K562 (cell line): Measurements from ENCODE around the gene ASMTL. TPM values are rescaled to one million over a fixed set of nuclear protein-coding genes. Genes with fewer than 3 reads are reported as not detected.
"Not testable (repeated sequence)": the region's sequence is repeated elsewhere in the genome, so short reads cannot be mapped to it uniquely, and the experiment has no call there.

Experiments used
- ATAC-seq: fragments of 200-7000 bp; cut with Tn5 transposase; 3 replicates; pipeline ENCODE4 v1.9.1; 2020; ENCODE audit warnings: moderate library complexity
- BruUV-seq: library from RNA; stranded (reverse); fragments of 400-500 nt; replicated peaks from 2 replicates; lab custom pipeline; 2021; lab: Mats Ljungman, UMichigan
- CTCF ChIA-PET: fragments of 300-600 bp; formaldehyde crosslinking; extraction: SDS; loops from one replicate; lab custom pipeline; 2021; ENCODE audit warnings: low intra/inter-chr PET ratio; lab: Yijun Ruan, JAX
- POLR2A ChIA-PET: fragments of 300-600, 350-650 bp; sonication (Branson Sonifier 250); formaldehyde crosslinking; extraction: SDS; loops from one replicate; lab custom pipeline; 2021; ENCODE audit warnings: antibody characterized with exemption, inconsistent platforms; lab: Yijun Ruan, JAX
- DNase-seq, 4 experiments: peaks; one replicate each; pipeline versions ENCODE4 v3.0.0 to v3.0.0-alpha.2; 2011 to 2018; ENCODE audit warnings: low spot score in 3 of 4, mixed read lengths in 3 of 4; ENCODE audit errors: extremely low read depth in 1 of 4
- FAIRE-seq: peaks from 2 replicates; lab custom pipeline; 2011; peaks lifted over from hg19 to GRCh38; lab: Jason Lieb, UNC
- H2AFZ ChIP-seq: 2 replicates; pipeline ENCODE4 v1.6.0; 2011; ENCODE audit warnings: low read depth, low read length, control low read depth, inconsistent platforms
- H3K27ac ChIP-seq: fragments of 200-600 bp; 3 replicates; pipeline ENCODE4 v1.8.0; 2011; ENCODE audit warnings: low read depth, mild to moderate bottlenecking, control low read depth, inconsistent platforms, low read length, moderate library complexity, mixed read lengths; ENCODE audit errors: extremely low read depth
- H3K27me3 ChIP-seq, 2 experiments: fragments of 300-600 bp in 1 of 2; 2 replicates in 1 of 2; 3 replicates in 1 of 2; pipeline versions ENCODE4 v1.6.0 to v1.8.0; 2011; ENCODE audit warnings: inconsistent platforms in 2 of 2, low read length in 2 of 2, mild to moderate bottlenecking in 1 of 2, mixed read lengths in 1 of 2, moderate library complexity in 1 of 2; ENCODE audit not compliant: control insufficient read depth in 2 of 2, insufficient read depth in 2 of 2
- H3K36me3 ChIP-seq: fragments of 300-600 bp; 3 replicates; pipeline ENCODE4 v1.8.0; 2011; ENCODE audit warnings: mild to moderate bottlenecking, low read length, inconsistent platforms; ENCODE audit not compliant: control insufficient read depth, insufficient read depth
- H3K4me1 ChIP-seq, 2 experiments: fragments of 200-600 bp in 1 of 2; replicated peaks in 1 of 2; 2 replicates in 1 of 2; 3 replicates in 1 of 2; pipeline versions ENCODE4 v1.5.1 to v1.8.0; 2011; ENCODE audit warnings: inconsistent platforms in 2 of 2, low read length in 2 of 2, mild to moderate bottlenecking in 1 of 2, mixed read lengths in 1 of 2, moderate library complexity in 1 of 2; ENCODE audit not compliant: control insufficient read depth in 2 of 2, insufficient read depth in 2 of 2
- H3K4me2 ChIP-seq: 2 replicates; pipeline ENCODE4 v1.6.1; 2011; ENCODE audit warnings: low read length, control low read depth, inconsistent platforms, mixed read lengths; ENCODE audit not compliant: insufficient read depth
- H3K4me3 ChIP-seq: fragments of 200-600 bp; sonication (generic), shearing (Covaris generic); 2 replicates; pipeline ENCODE4 v1.5.1; 2016; ENCODE audit warnings: control low read depth, inconsistent platforms
- H3K79me2 ChIP-seq: fragments of 200-600 bp; 3 replicates; pipeline ENCODE4 v1.8.0; 2011; ENCODE audit warnings: low read length, inconsistent platforms; ENCODE audit not compliant: control insufficient read depth, insufficient read depth
- H3K9ac ChIP-seq, 2 experiments: 2 replicates each; pipeline versions ENCODE4 v1.6.0 to v1.6.1; 2011; ENCODE audit warnings: low read depth in 2 of 2, low read length in 2 of 2, control low read depth in 1 of 2, inconsistent platforms in 1 of 2, mild to moderate bottlenecking in 1 of 2, mixed read lengths in 1 of 2; ENCODE audit not compliant: insufficient read depth in 1 of 2
- H3K9me1 ChIP-seq: one replicate; pipeline ENCODE4 v1.6.0; 2011; ENCODE audit warnings: inconsistent platforms, mild to moderate bottlenecking, low read length, moderate library complexity; ENCODE audit not compliant: control insufficient read depth, insufficient read depth
- H3K9me3 ChIP-seq: replicated peaks from 2 replicates; pipeline ENCODE4 v1.5.1; 2011; ENCODE audit warnings: low read depth, low read length, inconsistent platforms; ENCODE audit not compliant: control insufficient read depth, insufficient read depth
- H4K20me1 ChIP-seq: replicated peaks from 2 replicates; pipeline ENCODE4 v1.6.1; 2011; ENCODE audit warnings: low read length, inconsistent platforms, mixed read lengths; ENCODE audit not compliant: control insufficient read depth, insufficient read depth
- CSDE1 ChIP-seq, 2 experiments: fragments of 450-650 bp; IDR thresholded peaks; 2 replicates each; pipeline ENCODE4 v1.6.1; 2016; ENCODE audit warnings: mild to moderate bottlenecking in 1 of 2
- EHMT2 ChIP-seq: fragments of 450-650 bp; IDR thresholded peaks from 2 replicates; pipeline ENCODE4 v1.6.1; 2018; ENCODE audit warnings: antibody characterized with exemption
- YY1 ChIP-seq, 3 experiments: IDR thresholded peaks; 2 replicates each; pipeline ENCODE4 v1.6.1; 2011; ENCODE audit warnings: low read length in 2 of 3, mild to moderate bottlenecking in 2 of 3, moderate library complexity in 2 of 3, borderline replicate concordance in 1 of 3, control low read depth in 1 of 3, low read depth in 1 of 3; ENCODE audit not compliant: insufficient read depth in 3 of 3, insufficient replicate concordance in 2 of 3, control insufficient read depth in 1 of 3, insufficient read length in 1 of 3; ENCODE audit errors: extremely low read depth in 1 of 3
- WGBS: fragments of 100-300 bp; shearing (Covaris generic); methylation state at CpG from one replicate; pipeline ENCODE4 v1.1.6; 2016; ENCODE audit warnings: low coverage, mixed read lengths; ENCODE audit not compliant: insufficient coverage; ENCODE audit errors: missing lambda C conversion rate; 5-methylcytosine and 5-hydroxymethylcytosine counted together
- in situ Hi-C: fragments of 300-500 bp; cut with MboI; formaldehyde crosslinking; loops from 4 replicates; pipeline ENCODE4 v1.15.0; 2018; ENCODE audit warnings: inconsistent platforms, mixed read lengths
- intact Hi-C: fragments of 100-400 bp; cut with micrococcal nuclease; formaldehyde crosslinking; loops from 2 replicates; pipeline ENCODE4 v1.14.2; 2022
- polyA plus RNA-seq, 8 experiments: library from polyadenylated mRNA; depleted of rRNA in 4 of 8; stranded (reverse) in 5 of 8; unstranded in 3 of 8; fragments of >200 nt; fragmentation: Nextera tagmentation in 2 of 8; fragmentation: Illumina TruSeq in 1 of 8; extraction: Ambion mirVana in 2 of 8; extraction: Trizol in 1 of 8; gene quantifications; 2 replicates each; pipeline versions ENCODE4 v1.2.1 to v1.2.3, GENCODE V29; 2011 to 2014; ENCODE audit warnings: inconsistent platforms in 1 of 8, missing spikeins in 1 of 8
- total RNA-seq, 7 experiments: library from RNA; depleted of rRNA in 6 of 7; stranded (reverse); fragments of >200 nt in 6 of 7; fragmentation: Illumina TruSeq in 2 of 7; extraction: Trizol in 2 of 7; gene quantifications; 2 replicates each; pipeline versions ENCODE4 v1.2.1 to v1.2.3, GENCODE V29; 2011 to 2021; ENCODE audit warnings: low replicate concordance in 1 of 7

ASMTL gene
- total and polyA plus RNA-seq, 9 of the 15 experiments (the other 6 are each of a cell fraction or from before 2014, with no cell fraction given): 0.56 to 20.6 (median 7.6) TPM

- BruUV-seq, H4K20me1 ChIP-seq, H3K36me3 ChIP-seq, H3K9me3 ChIP-seq, H3K27ac ChIP-seq, H3K27me3 ChIP-seq, H3K9me1 ChIP-seq, H3K4me2 ChIP-seq, CTCF ChIA-PET, H3K4me3 ChIP-seq, FAIRE-seq, H2AFZ ChIP-seq, POLR2A ChIA-PET, H3K9ac ChIP-seq, H3K4me1 ChIP-seq, DNase-seq, intact Hi-C loops, ATAC-seq, in situ Hi-C loops: not testable (repeated sequence)
- peaks cover 16% of the 10 kb centered on the region for H3K79me2 ChIP-seq
- 97% methylated on average over 7 of the region's 8 CpGs for WGBS
- TF ChIP-seq EHMT2 (peak; percentile 88), CSDE1 (IDR thresholded peaks at IDR 0.05) (0 out of 4 replicates have a peak, but pooled peaks of 1 of the 2 experiments have one; percentile 84), YY1 (IDR thresholded peaks at IDR 0.05; ENCODE audit: borderline replicate concordance in 1 of 3, control insufficient read depth in 1 of 3, extremely low read depth in 1 of 3, insufficient read depth in 3 of 3, insufficient read length in 1 of 3, insufficient replicate concordance in 2 of 3, low read depth in 1 of 3, low read length in 2 of 3) (peak in 1 of 3 experiments; percentile 38)
These were observed 4.6 kb downstream of the ASMTL start for GRCh38 chrX:1447969-1448572.
